HepG2 (cell line): ENCODE data around the gene ODC1. TPM values are rescaled to one million over a fixed set of nuclear protein-coding genes. Genes with fewer than 3 reads are reported as not detected.

Experiments used
- ATAC-seq: fragments of 200-7000 bp; cut with Tn5 transposase; 3 replicates; pipeline ENCODE4 v1.9.1; 2020; ENCODE audit warnings: mild to moderate bottlenecking, moderate library complexity
- BruUV-seq: library from RNA; stranded (reverse); fragments of 400-500 nt; replicated peaks from 2 replicates; lab custom pipeline; 2021; lab: Mats Ljungman, UMichigan
- CTCF ChIA-PET: fragments of 300-600 bp; formaldehyde crosslinking; extraction: SDS; loops from one replicate; lab custom pipeline; 2021; ENCODE audit warnings: low total read pairs, inconsistent platforms, low intra/inter-chr PET ratio; lab: Yijun Ruan, JAX
- POLR2A ChIA-PET: fragments of 350-600 bp; sonication (Branson Sonifier 250); formaldehyde crosslinking; loops from one replicate; lab custom pipeline; 2020; ENCODE audit warnings: antibody characterized with exemption, inconsistent platforms; lab: Yijun Ruan, JAX
- DNase-seq: peaks from one replicate; pipeline ENCODE4 v3.0.0-alpha.2; 2015; ENCODE audit warnings: low spot score
- FAIRE-seq: peaks from 3 replicates; lab custom pipeline; 2011; peaks lifted over from hg19 to GRCh38; lab: Jason Lieb, UNC
- H2AFZ ChIP-seq: one replicate; pipeline ENCODE4 v1.6.1; 2011; ENCODE audit warnings: low read length, inconsistent platforms
- H3K27ac ChIP-seq: fragments of 300-600 bp; 3 replicates; pipeline ENCODE4 v1.8.0; 2011; ENCODE audit warnings: mixed run types, mild to moderate bottlenecking, mixed read lengths, low read length, inconsistent platforms; ENCODE audit not compliant: insufficient read depth; ENCODE audit errors: extremely low read length
- H3K27me3 ChIP-seq, 2 experiments: fragments of 200-600 bp in 1 of 2; 2 replicates in 1 of 2; 3 replicates in 1 of 2; pipeline versions ENCODE4 v1.6.0 to v1.8.0; 2011; ENCODE audit warnings: low read length in 2 of 2, mild to moderate bottlenecking in 2 of 2, moderate library complexity in 2 of 2, inconsistent platforms in 1 of 2; ENCODE audit not compliant: insufficient read depth in 2 of 2, control insufficient read depth in 1 of 2
- H3K36me3 ChIP-seq, 2 experiments: fragments of 200-600 bp in 1 of 2; replicated peaks in 1 of 2; 2 replicates in 1 of 2; 3 replicates in 1 of 2; pipeline versions ENCODE4 v1.5.1 to v1.8.0; 2011; ENCODE audit warnings: low read length in 2 of 2, inconsistent platforms in 1 of 2; ENCODE audit not compliant: insufficient read depth in 2 of 2, control insufficient read depth in 1 of 2
- H3K4me1 ChIP-seq: 2 replicates; pipeline ENCODE4 v1.5.1; 2012; ENCODE audit warnings: low read length, inconsistent platforms; ENCODE audit not compliant: insufficient read depth
- H3K4me2 ChIP-seq: 2 replicates; pipeline ENCODE4 v1.6.0; 2011; ENCODE audit warnings: low read depth, low read length, inconsistent platforms
- H3K4me3 ChIP-seq, 3 experiments: fragments of 200-600 bp in 1 of 3; sonication (generic), shearing (Covaris generic) in 1 of 3; replicated peaks in 1 of 3; 2 replicates each; pipeline ENCODE4 v1.5.1; 2011 to 2016; ENCODE audit warnings: low read length in 3 of 3, inconsistent platforms in 2 of 3, low read depth in 2 of 3, mild to moderate bottlenecking in 2 of 3, control low read depth in 1 of 3, mixed read lengths in 1 of 3; ENCODE audit not compliant: insufficient read depth in 1 of 3
- H3K79me2 ChIP-seq: one replicate; pipeline ENCODE4 v1.6.1; 2011; ENCODE audit warnings: low read length, inconsistent platforms; ENCODE audit not compliant: insufficient read depth
- H3K9ac ChIP-seq: 2 replicates; pipeline ENCODE4 v1.6.0; 2011; ENCODE audit warnings: mild to moderate bottlenecking, low read depth, low read length, inconsistent platforms; ENCODE audit not compliant: insufficient read depth
- H3K9me3 ChIP-seq: 2 replicates; pipeline ENCODE4 v1.5.1; 2012; ENCODE audit warnings: mild to moderate bottlenecking, low read length
- H4K20me1 ChIP-seq: 2 replicates; pipeline ENCODE4 v1.6.0; 2011; ENCODE audit warnings: inconsistent platforms, mild to moderate bottlenecking, low read length, moderate library complexity; ENCODE audit not compliant: insufficient read depth
- CENPT ChIP-seq: sonication (generic); formaldehyde crosslinking; IDR thresholded peaks from 2 replicates; pipeline ENCODE4 v1.8.0; 2022; ENCODE audit warnings: low read depth, mild to moderate bottlenecking, moderate library complexity, missing genetic modification reagents
- MAFG ChIP-seq: sonication (generic); formaldehyde crosslinking; IDR thresholded peaks from 2 replicates; pipeline ENCODE4 v1.5.1; 2020; ENCODE audit warnings: mild to moderate bottlenecking, missing genetic modification reagents
- MLXIP ChIP-seq: sonication (generic); formaldehyde crosslinking; IDR thresholded peaks from 2 replicates; pipeline ENCODE4 v1.9.0; 2021; ENCODE audit warnings: missing genetic modification reagents, borderline replicate concordance
- NFATC3 ChIP-seq: sonication (generic); formaldehyde crosslinking; IDR thresholded peaks from 2 replicates; pipeline ENCODE4 v1.5.1; 2020; ENCODE audit warnings: mild to moderate bottlenecking, missing genetic modification reagents
- NFYC ChIP-seq: IDR thresholded peaks from 2 replicates; pipeline ENCODE4 v1.6.1; 2016; ENCODE audit warnings: missing genetic modification reagents, missing compliant biosample characterization
- SP5 ChIP-seq: IDR thresholded peaks from 2 replicates; pipeline ENCODE4 v1.6.1; 2016; ENCODE audit warnings: low read depth, borderline replicate concordance
- ZNF564 ChIP-seq: sonication (generic); formaldehyde crosslinking; IDR thresholded peaks from 2 replicates; pipeline ENCODE4 v1.8.1; 2023; ENCODE audit warnings: mild to moderate bottlenecking, missing genetic modification reagents
- ZNF790 ChIP-seq: sonication (generic); formaldehyde crosslinking; IDR thresholded peaks from 2 replicates; pipeline ENCODE4 v1.8.0; 2022; ENCODE audit warnings: missing genetic modification reagents, mild to moderate bottlenecking, borderline replicate concordance
- WGBS: methylation state at CpG from one replicate; pipeline ENCODE4 v1.1.6; 2017; ENCODE audit warnings: low lambda C conversion rate; 5-methylcytosine and 5-hydroxymethylcytosine counted together
- in situ Hi-C: cut with HindIII; loops from 2 replicates; pipeline ENCODE4 v1.10.0; 2017; ENCODE audit warnings: low pct_unique_long_range_greater_than_20kb; ENCODE audit not compliant: extremely low pct_ligation_motif_present
- intact Hi-C: fragments of 100-400 bp; cut with micrococcal nuclease; formaldehyde crosslinking; loops from one replicate; pipeline ENCODE4 v1.10.0; 2022; ENCODE audit not compliant: unreplicated experiment
- polyA plus RNA-seq, 8 experiments: library from polyadenylated mRNA; depleted of rRNA in 3 of 8; stranded (reverse) in 7 of 8; unstranded in 1 of 8; fragments of >200 nt; fragmentation: Illumina TruSeq in 4 of 8; extraction: Trizol in 4 of 8; gene quantifications; 2 replicates each; pipeline versions ENCODE4 v1.2.1 to v1.2.3, GENCODE V29; 2011 to 2016; ENCODE audit warnings: low read depth in 4 of 8, missing spikeins in 1 of 8, mixed read lengths in 1 of 8; ENCODE audit not compliant: insufficient read depth in 1 of 8
- total RNA-seq, 5 experiments: library from RNA; depleted of rRNA; stranded (reverse); fragments of >200 nt; fragmentation: Illumina TruSeq; extraction: Trizol; gene quantifications; 2 replicates each; pipeline ENCODE4 v1.2.3, GENCODE V29; 2016; ENCODE audit warnings: low read depth in 1 of 5

The ODC1 gene
- total and polyA plus RNA-seq, 2 of the 13 experiments (the other 11 are each of a cell fraction or from before 2014, with no cell fraction given): 142 to 371 TPM

- Histone ChIP-seq H3K4me2 (no peak overlapping the region), H2AFZ (no peak overlapping the region), H4K20me1 (no peaks in the 10 kb centered on the region; the same call in 1 of the 2 replicates), H3K9ac (no peak overlapping the region), H3K36me3 (peaks cover 2 to 14% of the 10 kb centered on the region in 2 experiments; a peak in 4 of 5 replicates), H3K4me1 (peaks cover 28% of the 10 kb centered on the region), H3K27ac (no peak overlapping the region), H3K4me3 (no peak overlapping the region), H3K79me2 (no peaks in the 10 kb centered on the region), H3K9me3 (no peaks in the 10 kb centered on the region), H3K27me3 (no peaks in the 10 kb centered on the region)
- FAIRE-seq (no peak), DNase-seq (no peak), ATAC-seq (no peak)
- ChIA-PET POLR2A (no interaction called here), CTCF (no interaction called here)
- TF ChIP-seq MLXIP (CRISPR knock-in tag) (no peak), NFYC (CRISPR knock-in tag) (no peak), MAFG (no peak), ZNF564 (no peak), SP5 (no peak), NFATC3 (CRISPR knock-in tag) (no peak), CENPT (no peak), ZNF790 (CRISPR knock-in tag) (no peak)
- BruUV-seq: no TSS peak
- 96% methylated on average over 13 of the region's 13 CpGs for WGBS
- intact Hi-C loops: no loop called here
- in situ Hi-C loops: no loop called here
These were observed 37.2 kb downstream of the ODC1 start for GRCh38 chr2:10410823-10411437.
